GM10266 (cell line): ENCODE measurements around the gene ZNF598.
A peak's percentile ranks its signal among the peaks of the same experiment; 100 is the strongest.

Experiments used
- DNase-seq: peaks from one replicate; pipeline ENCODE4 v3.0.0; 2012; ENCODE audit errors: extremely low spot score
- CTCF ChIP-seq: IDR thresholded peaks from 2 replicates; pipeline ENCODE4 v1.5.1; 2012; ENCODE audit warnings: mild to moderate bottlenecking, low read depth; ENCODE audit not compliant: control insufficient read depth, insufficient read depth; ENCODE audit errors: missing control alignments

Gene ZNF598

DNA sequence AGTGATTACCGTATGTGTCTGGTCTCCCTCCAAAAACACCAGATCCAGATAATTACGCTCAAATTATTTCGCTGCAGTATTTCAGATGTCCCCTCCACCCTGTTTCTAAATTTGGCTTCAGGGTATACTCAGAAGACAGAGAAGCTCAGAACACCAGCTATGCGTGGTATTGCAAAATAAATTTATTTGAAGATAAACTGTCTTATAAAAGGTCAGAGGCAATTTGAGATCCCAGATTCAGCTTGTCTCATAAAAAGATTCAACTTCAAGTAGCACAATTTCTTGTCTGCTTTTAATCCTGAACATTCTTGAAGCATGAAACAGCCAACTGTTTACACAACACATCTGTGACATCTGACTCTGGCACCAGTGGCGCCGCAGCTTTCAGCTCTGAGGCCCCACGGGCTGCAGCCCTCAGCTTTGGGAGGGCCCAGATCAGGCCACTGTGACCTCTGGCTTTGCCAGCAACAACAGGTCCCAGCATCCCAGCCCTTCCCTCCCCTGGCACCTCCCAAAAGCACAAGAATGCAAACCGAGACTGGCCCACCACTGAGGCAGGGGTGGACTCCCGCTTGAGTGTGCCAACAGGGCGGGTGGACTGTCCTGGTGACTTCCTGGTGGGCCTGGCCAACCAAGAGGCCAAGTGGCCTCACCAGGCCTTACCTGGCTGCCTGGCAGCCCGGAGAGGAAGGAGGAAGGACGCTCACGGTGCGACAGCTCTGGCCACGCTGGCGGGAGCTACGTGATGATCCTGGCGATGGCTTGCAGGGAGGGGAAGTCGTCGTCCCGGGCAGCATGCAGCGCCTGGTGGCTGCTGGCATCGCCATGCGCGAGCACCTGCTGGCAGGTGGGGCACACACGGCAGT is 11.9 kb downstream of the ZNF598 start:
- no peak for DNase-seq
- TF ChIP-seq CTCF, result no peak

DNA sequence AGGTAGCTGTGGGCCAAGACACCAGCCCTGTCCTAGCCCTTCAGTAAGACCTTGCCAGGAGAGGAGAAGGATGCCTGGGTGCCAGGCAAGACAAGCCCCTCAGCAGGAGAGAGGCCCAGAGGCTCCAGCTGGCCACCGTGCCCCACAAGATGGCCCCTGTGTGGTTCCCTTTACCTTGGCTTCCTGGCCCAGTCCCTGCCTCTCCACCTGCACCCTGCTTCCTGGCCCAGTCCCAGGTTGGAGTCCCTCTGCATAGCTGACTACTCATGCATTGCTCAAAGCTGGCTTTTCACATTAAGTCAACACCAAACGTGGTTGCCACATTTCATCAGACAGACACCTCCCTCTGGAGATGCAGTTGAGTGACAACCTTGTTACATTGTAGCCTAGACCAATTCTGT is 15.9 kb downstream of the ZNF598 start:
- TF ChIP-seq CTCF, result no peak
- DNase-seq, result no peak

- no peak for TF ChIP-seq CTCF
- DNase-seq, result no peak
Observed at GRCh38 chr16:1992704-1993317, 16.8 kb downstream of the ZNF598 start.

DNA sequence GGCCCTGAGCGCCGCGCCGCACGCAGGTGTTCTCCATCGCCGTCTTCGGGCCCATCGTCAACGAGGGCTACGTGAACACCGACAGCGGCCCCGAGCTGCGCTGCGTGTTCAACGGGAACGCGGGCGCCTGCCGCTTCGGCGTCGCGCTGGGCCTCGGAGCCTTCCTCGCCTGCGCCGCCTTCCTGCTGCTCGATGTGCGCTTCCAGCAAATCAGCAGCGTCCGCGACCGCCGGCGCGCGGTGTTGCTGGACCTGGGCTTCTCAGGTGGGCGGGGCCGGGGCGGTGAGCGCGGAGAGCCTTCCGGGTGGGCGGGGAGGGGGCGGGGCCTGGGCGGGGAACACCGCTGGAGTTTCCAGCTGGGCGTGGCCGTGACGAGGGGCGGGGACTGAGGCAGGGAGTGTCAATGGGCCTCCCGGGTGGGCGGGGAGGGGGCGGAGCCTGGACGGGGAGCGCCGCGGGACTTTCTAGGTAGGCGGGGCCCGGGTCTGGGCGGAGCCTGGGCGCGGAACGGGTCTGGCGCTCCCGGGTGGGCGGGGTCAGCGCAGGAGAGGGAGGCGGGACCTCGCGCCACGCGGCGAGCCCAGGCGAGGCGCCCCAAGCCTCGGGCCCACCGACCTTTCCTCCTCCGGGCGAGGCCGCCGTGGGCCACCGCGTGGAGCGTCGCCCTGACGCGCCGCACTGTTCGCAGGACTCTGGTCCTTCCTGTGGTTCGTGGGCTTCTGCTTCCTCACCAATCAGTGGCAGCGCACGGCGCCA is 17.5 kb downstream of the ZNF598 start:
- TF ChIP-seq CTCF, result no peak
- DNase-seq, result peak; percentile 100

DNA sequence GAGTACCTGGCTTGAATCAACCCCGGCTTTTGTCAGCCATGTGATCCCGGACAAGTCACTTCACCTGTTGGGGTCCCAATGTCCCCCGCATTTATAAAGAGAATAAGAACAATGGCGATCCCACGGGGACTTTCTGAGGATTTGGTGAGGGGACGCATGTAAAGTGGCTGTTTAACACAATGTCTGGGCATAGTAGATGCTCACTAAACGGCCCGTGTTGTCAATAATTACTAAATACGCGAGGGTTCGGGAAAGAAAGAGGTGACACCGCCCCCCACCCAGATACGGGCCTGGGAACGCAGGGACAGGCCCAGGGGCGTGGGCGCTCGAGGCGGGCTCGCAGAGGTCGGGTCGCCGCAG is 18.1 kb downstream of the ZNF598 start:
- no peak for DNase-seq
- no peak for TF ChIP-seq CTCF

- DNase-seq, result peak; percentile 74
- no peak for TF ChIP-seq CTCF
Observed at GRCh38 chr16:1991135-1991551, 18.5 kb downstream of the ZNF598 start.
